Measurements from ENCODE around the gene TJAP1. TPM values are rescaled to one million over a fixed set of nuclear protein-coding genes. Genes with fewer than 3 reads are reported as not detected.

Gene TJAP1
- total and polyA plus RNA-seq, 7 experiments from 2014 or later: 8.2 to 55.2 (median 31.6) TPM

DNA sequence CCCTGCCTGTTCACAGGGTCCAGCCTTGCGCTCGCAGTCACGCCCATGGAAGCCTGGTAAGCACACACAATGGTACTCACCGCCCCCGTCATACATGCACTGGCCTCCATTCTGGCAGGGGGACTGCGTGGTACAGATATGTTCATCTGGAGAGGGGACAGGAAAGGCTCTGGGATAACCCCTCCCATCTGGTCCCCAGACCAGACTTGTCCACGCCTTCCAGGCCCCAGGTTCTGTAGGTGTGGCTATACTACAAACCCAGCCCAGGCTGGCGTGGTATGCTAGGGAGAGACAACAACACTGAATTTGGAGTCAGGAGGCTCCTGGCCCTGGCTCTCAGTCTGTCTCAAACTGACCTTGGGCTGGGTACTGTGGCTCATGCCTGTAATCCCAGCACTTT lies 25.4 kb upstream of the TJAP1 start:
- Histone ChIP-seq H3K4me1 (ENCODE audit: control insufficient read depth in 2 of 2, insufficient read depth in 2 of 2, low read length in 2 of 2) (peaks cover 6 to 7% of the 10 kb centered on the region in 2 donors), H3K9me3 (ENCODE audit: control insufficient read depth in 2 of 3, low read length in 3 of 3) (no peaks in the 10 kb centered on the region), H3K27ac (ENCODE audit: low read depth, low read length) (no peak overlapping the region), H3K27me3 (ENCODE audit: control insufficient read depth in 2 of 2, insufficient read depth in 2 of 2, low read length in 2 of 2) (no peaks in the 10 kb centered on the region), H3K36me3 (ENCODE audit: control insufficient read depth in 2 of 3, insufficient read depth in 3 of 3, low read length in 3 of 3) (peaks cover 4 to 43% (median 5%) of the 10 kb centered on the region in 3 experiments), H3K4me3 (ENCODE audit: low read length) (no peak overlapping the region)
- Mint-ChIP-seq H3K4me1 (peaks cover 9 to 18% (median 12%) of the 10 kb centered on the region in 7 donors), H3K4me3 (no peak overlapping the region), H3K36me3 (peaks cover 0 to 18% (median 8%) of the 10 kb centered on the region in 5 donors), H3K27me3 (peaks cover 0 to 23% (median 0%) of the 10 kb centered on the region in 5 donors), H3K9me3 (no peaks in the 10 kb centered on the region), H3K27ac (peak overlapping the region in 1 of 9 donors; percentile 56)
- ChIA-PET CTCF (interaction anchor here (0.6 to 2.7 kb wide), 4 partner anchors 13 to 418 kb away, joined by 3 to 13 read pairs (median 4); no protein-coding TSS in a partner anchor), POLR2A (no interaction called here)
- intact Hi-C loops (cut with micrococcal nuclease): loop anchor here (10.0 kb wide), 3 partner anchors 123 to 887 kb away; partner anchors contain the start of genes POLH (in 1 of the 2), UBR2 (in 1 of the 2) and XPO5 (in 1 of the 2)
- no peak for ATAC-seq
- DNase-seq: no peak

DNA sequence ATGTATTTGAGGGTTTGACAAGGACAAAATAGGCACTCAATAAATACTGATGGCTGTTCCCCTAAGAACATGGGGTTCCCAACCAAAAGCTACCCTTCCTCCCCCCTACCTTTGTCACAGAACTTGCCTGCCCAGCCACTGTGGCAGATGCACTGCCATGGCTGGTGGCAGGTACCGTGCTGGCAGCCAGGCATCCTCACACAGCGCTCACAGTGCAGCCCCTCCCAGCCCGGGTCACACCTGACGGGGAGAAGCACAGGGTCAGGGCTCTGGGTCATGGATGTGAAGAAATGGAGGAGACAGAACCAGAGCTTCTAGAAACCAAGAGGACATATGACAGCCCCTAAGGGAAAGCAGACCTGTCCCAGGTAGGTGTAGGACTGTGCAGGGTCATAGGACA lies 24.5 kb upstream of the TJAP1 start:
- no peaks in the 10 kb centered on the region for H3K27me3 ChIP-seq (ENCODE audit: control insufficient read depth in 2 of 2, insufficient read depth in 2 of 2, low read length in 2 of 2)
- no peak overlapping the region for H3K4me3 ChIP-seq (ENCODE audit: low read length)
- ATAC-seq: no peak
- Mint-ChIP-seq H3K9me3 (no peaks in the 10 kb centered on the region), H3K27ac (peak overlapping the region in 5 of 9 donors; percentile 21 to 91 (median 34)), H3K27me3 (peaks cover 0 to 30% (median 0%) of the 10 kb centered on the region in 5 donors), H3K4me1 (peaks cover 10 to 19% (median 12%) of the 10 kb centered on the region in 7 donors), H3K36me3 (peaks cover 0 to 16% (median 4%) of the 10 kb centered on the region in 5 donors), H3K4me3 (peak overlapping the region in 4 of 10 donors; percentile 1 to 92 (median 44))
- H3K36me3 ChIP-seq (ENCODE audit: control insufficient read depth in 2 of 3, insufficient read depth in 3 of 3, low read length in 3 of 3): peaks cover under 1 to 35% (median 5%) of the 10 kb centered on the region in 3 experiments
- DNase-seq: no peak
- H3K9me3 ChIP-seq (ENCODE audit: control insufficient read depth in 2 of 3, low read length in 3 of 3): no peaks in the 10 kb centered on the region
- ChIA-PET POLR2A (no interaction called here), CTCF (interaction anchor here (1.2 to 2.7 kb wide), 3 partner anchors 14 to 53 kb away, joined by 4 to 13 read pairs (median 4); no protein-coding TSS in a partner anchor)
- H3K27ac ChIP-seq (ENCODE audit: low read depth, low read length): no peak overlapping the region
- intact Hi-C loops (cut with micrococcal nuclease): loop anchor here (10.0 kb wide), 3 partner anchors 122 to 888 kb away; partner anchors contain the start of genes POLH (in 1 of the 2), UBR2 (in 1 of the 2) and XPO5 (in 1 of the 2)
- H3K4me1 ChIP-seq (ENCODE audit: control insufficient read depth in 2 of 2, insufficient read depth in 2 of 2, low read length in 2 of 2): peaks cover 6 to 7% of the 10 kb centered on the region in 2 donors

DNA sequence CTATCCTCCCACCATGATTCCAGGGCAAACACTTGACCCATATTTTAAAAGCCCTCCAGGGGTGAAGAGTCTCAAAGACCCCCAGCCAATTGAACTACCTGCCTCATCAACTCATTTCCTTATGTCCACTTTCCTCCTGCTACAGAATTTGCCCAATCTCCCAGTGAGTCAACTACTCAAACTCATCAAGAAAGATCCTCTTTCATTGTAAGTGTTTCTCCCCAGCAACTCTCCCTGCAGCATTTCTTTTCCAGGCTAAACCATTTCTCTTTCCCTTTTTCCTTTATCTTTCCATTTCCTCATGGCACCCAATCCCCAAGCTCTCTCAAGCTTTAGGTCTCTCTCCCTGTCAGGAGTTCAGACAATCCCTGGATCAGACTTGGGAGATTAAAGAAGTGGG lies 23.5 kb upstream of the TJAP1 start:
- peak overlapping the region in 8 of 9 donors; percentile 8 to 91 (median 50) for H3K27ac Mint-ChIP-seq
- H3K27ac ChIP-seq (ENCODE audit: low read depth, low read length): peak overlapping the region; percentile 63
- POLR2A ChIA-PET: interaction anchor here (0.7 to 0.9 kb wide), 2 partner anchors 24 to 30 kb away, joined by 3 to 4 read pairs; partner anchors contain the start of gene TJAP1

DNA sequence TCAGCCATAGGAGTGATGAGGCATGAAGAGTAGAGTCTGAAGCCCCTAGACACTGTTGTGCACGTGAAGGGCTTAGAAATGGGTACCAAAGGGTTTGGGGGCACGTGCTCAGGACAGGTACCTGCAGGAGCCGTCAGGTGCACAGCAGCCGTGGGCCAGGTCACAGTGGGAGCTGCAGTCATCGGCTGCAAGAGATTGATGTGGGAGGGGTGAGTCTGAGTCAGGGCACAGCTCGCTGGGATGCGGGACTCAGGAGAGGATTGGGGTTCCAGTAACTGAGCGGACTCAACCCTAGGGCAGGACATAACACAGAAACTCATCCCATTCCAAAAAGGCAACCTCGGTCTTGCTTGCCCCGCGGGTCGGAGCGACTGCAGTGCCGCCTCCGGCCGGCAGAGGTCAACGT lies 23.1 kb upstream of the TJAP1 start:
- DNase-seq: peak; percentile 20 to 80 (median 47)
- no peaks in the 10 kb centered on the region for H3K9me3 Mint-ChIP-seq
- H3K4me1 ChIP-seq (ENCODE audit: control insufficient read depth in 2 of 2, insufficient read depth in 2 of 2, low read length in 2 of 2): peaks cover 6 to 7% of the 10 kb centered on the region in 2 donors
- peak overlapping the region; percentile 63 for H3K27ac ChIP-seq (ENCODE audit: low read depth, low read length)
- POLR2A ChIA-PET: interaction anchor here (0.7 to 0.9 kb wide), 2 partner anchors 23 to 30 kb away, joined by 3 to 4 read pairs; partner anchors contain the start of gene TJAP1
- peaks cover 0 to 21% (median 0%) of the 10 kb centered on the region in 3 experiments for H3K36me3 ChIP-seq (ENCODE audit: control insufficient read depth in 2 of 3, insufficient read depth in 3 of 3, low read length in 3 of 3)
- CTCF ChIA-PET: interaction anchor here (0.6 to 2.7 kb wide), 3 partner anchors 52 to 276 kb away, joined by 3 to 13 read pairs (median 3); no protein-coding TSS in a partner anchor
- H3K9me3 ChIP-seq (ENCODE audit: control insufficient read depth in 2 of 3, low read length in 3 of 3): no peaks in the 10 kb centered on the region
- peak overlapping the region in 8 of 9 donors; percentile 8 to 91 (median 50) for H3K27ac Mint-ChIP-seq
- H3K36me3 Mint-ChIP-seq: peaks cover 0 to 12% (median 0%) of the 10 kb centered on the region in 5 donors
- peak overlapping the region; percentile 71 to 92 (median 85) for H3K4me3 Mint-ChIP-seq
- intact Hi-C loops (cut with micrococcal nuclease): loop anchor here (1.0 to 10.0 kb wide), 8 partner anchors 23 to 889 kb away; partner anchors contain the start of genes POLH (in 1 of the 2), POLR1C (in 1 of the 2), TJAP1 (in 1 of the 2) and UBR2 (in 1 of the 2)
- no peaks in the 10 kb centered on the region for H3K27me3 ChIP-seq (ENCODE audit: control insufficient read depth in 2 of 2, insufficient read depth in 2 of 2, low read length in 2 of 2)
- peaks cover 0 to 30% (median 0%) of the 10 kb centered on the region in 5 donors for H3K27me3 Mint-ChIP-seq
- peak; percentile 79 for ATAC-seq
- H3K4me1 Mint-ChIP-seq: peaks cover 10 to 19% (median 12%) of the 10 kb centered on the region in 7 donors
- peak overlapping the region; percentile 69 for H3K4me3 ChIP-seq (ENCODE audit: low read length)

More for the DNA sequence above, 23.5 kb upstream of the TJAP1 start:
- H3K4me3 ChIP-seq (ENCODE audit: low read length): no peak overlapping the region
- peaks cover 6 to 7% of the 10 kb centered on the region in 2 donors for H3K4me1 ChIP-seq (ENCODE audit: control insufficient read depth in 2 of 2, insufficient read depth in 2 of 2, low read length in 2 of 2)
- no peaks in the 10 kb centered on the region for H3K9me3 ChIP-seq (ENCODE audit: control insufficient read depth in 2 of 3, low read length in 3 of 3)
- peaks cover 0 to 25% (median 0%) of the 10 kb centered on the region in 3 experiments for H3K36me3 ChIP-seq (ENCODE audit: control insufficient read depth in 2 of 3, insufficient read depth in 3 of 3, low read length in 3 of 3)
- DNase-seq (no peak), ATAC-seq (no peak)
- H3K4me3 Mint-ChIP-seq: peak overlapping the region; percentile 71 to 92 (median 85)
- CTCF ChIA-PET: interaction anchor here (0.6 to 2.7 kb wide), 3 partner anchors 52 to 276 kb away, joined by 3 to 13 read pairs (median 3); no protein-coding TSS in a partner anchor
- H3K9me3 Mint-ChIP-seq: no peaks in the 10 kb centered on the region
- H3K27me3 Mint-ChIP-seq: peaks cover 0 to 30% (median 0%) of the 10 kb centered on the region in 5 donors
- peaks cover 0 to 12% (median 0%) of the 10 kb centered on the region in 5 donors for H3K36me3 Mint-ChIP-seq
- H3K27me3 ChIP-seq (ENCODE audit: control insufficient read depth in 2 of 2, insufficient read depth in 2 of 2, low read length in 2 of 2): no peaks in the 10 kb centered on the region
- intact Hi-C loops (cut with micrococcal nuclease): loop anchor here (1.0 to 10.0 kb wide), 8 partner anchors 23 to 889 kb away; partner anchors contain the start of genes POLH (in 1 of the 2), POLR1C (in 1 of the 2), TJAP1 (in 1 of the 2) and UBR2 (in 1 of the 2)
- peaks cover 10 to 19% (median 12%) of the 10 kb centered on the region in 7 donors for H3K4me1 Mint-ChIP-seq

DNA sequence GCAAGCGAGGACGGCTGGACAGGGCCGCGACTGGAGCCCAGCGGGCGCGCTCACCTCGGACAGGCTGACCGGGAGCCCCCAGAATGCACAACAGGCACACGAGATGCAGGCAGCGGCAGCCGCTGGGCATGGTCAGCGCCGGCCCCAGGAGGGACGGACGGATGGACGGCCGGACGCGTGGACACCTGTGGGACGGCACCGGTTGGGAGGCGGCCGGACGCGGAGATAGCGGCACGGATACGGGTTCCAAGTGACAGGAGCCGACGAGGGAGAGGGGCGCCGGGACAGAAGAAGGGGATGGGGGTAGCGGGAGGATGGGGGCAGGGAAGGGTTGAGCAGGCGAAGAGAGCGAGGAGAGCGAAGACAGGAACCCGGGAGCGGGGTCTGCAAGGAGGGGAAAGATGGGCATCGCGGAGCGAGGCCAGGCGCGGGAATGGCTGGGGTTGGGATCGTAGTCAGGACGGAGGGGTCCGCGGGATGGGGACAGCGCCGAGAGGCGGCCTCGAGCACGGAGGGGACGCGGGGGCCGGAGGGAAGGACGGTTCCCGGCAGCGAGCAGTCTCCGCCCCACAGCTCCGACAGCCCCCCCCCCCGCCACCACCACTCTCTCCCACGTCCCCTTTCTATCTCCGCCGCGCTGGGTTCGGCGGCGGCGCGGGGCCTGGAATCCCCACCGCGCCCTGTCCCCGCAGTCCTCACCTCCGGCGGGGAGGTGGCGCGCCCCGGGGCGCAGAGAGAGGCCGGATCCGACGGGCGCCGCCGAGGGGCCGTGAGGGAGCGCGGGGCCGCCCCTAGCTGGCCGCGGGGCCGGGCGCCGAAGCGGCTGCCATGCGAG lies 22.5 kb upstream of the TJAP1 start:
- peak overlapping the region; percentile 69 for H3K4me3 ChIP-seq (ENCODE audit: low read length)
- peaks cover 0 to 12% (median 0%) of the 10 kb centered on the region in 5 donors for H3K36me3 Mint-ChIP-seq
- ATAC-seq (peak; percentile 61), DNase-seq (peak in 7 of 9 donors; percentile 28 to 42 (median 31))
- H3K27ac ChIP-seq (ENCODE audit: low read depth, low read length): peak overlapping the region; percentile 63
- intact Hi-C loops (cut with micrococcal nuclease): loop anchor here (1.0 to 10.0 kb wide), 10 partner anchors 22 to 890 kb away; partner anchors contain the start of genes ABCC10 (in 2 of the 2), TJAP1 (in 2 of the 2), POLH (in 1 of the 2) and POLR1C (in 1 of the 2)
- H3K4me1 Mint-ChIP-seq: peaks cover 10 to 19% (median 12%) of the 10 kb centered on the region in 7 donors
- no peaks in the 10 kb centered on the region for H3K27me3 ChIP-seq (ENCODE audit: control insufficient read depth in 2 of 2, insufficient read depth in 2 of 2, low read length in 2 of 2)
- no peaks in the 10 kb centered on the region for H3K9me3 Mint-ChIP-seq
- H3K4me3 Mint-ChIP-seq: peak overlapping the region; percentile 71 to 92 (median 85)
- no peaks in the 10 kb centered on the region for H3K9me3 ChIP-seq (ENCODE audit: control insufficient read depth in 2 of 3, low read length in 3 of 3)
- H3K4me1 ChIP-seq (ENCODE audit: control insufficient read depth in 2 of 2, insufficient read depth in 2 of 2, low read length in 2 of 2): peaks cover 6 to 7% of the 10 kb centered on the region in 2 donors
- ChIA-PET POLR2A (interaction anchor here (0.6 to 1.6 kb wide), 6 partner anchors 29 to 85 kb away, joined by 3 read pairs; partner anchors contain the start of genes POLR1C, YIPF3 and ZNF318), CTCF (interaction anchor here (1.2 to 2.7 kb wide), 2 partner anchors 51 to 52 kb away, joined by 4 to 13 read pairs; no protein-coding TSS in a partner anchor)
- peaks cover 0 to 34% (median 0%) of the 10 kb centered on the region in 5 donors for H3K27me3 Mint-ChIP-seq
- peak overlapping the region in 7 of 9 donors; percentile 34 to 91 (median 70) for H3K27ac Mint-ChIP-seq
- peaks cover 0 to 15% (median 0%) of the 10 kb centered on the region in 3 experiments for H3K36me3 ChIP-seq (ENCODE audit: control insufficient read depth in 2 of 3, insufficient read depth in 3 of 3, low read length in 3 of 3)

All from naive thymus-derived CD4-positive, alpha-beta T cell (primary cell).